Stimulated activated CD8-positive, alpha-beta memory T cell treated with anti-CD3 and anti-CD28 coated beads, Interleukin-15, amount 100 ng/mL, for 48 hours (primary cell): Measurements from ENCODE around the gene RBM47.

Experiments used
- DNase-seq, 2 donors: peaks; one replicate each; pipeline ENCODE4 v3.0.0-alpha.2; 2020; ENCODE audit warnings: low read depth in 2 of 2

Gene RBM47

GRCh38 chr4:40587351-40587750 is 42.3 kb downstream of the RBM47 start:
- no peak for DNase-seq

GRCh38 chr4:40586729-40587128 is 42.9 kb downstream of the RBM47 start:
- DNase-seq = no peak

- no peak for DNase-seq
Measured at GRCh38 chr4:40586034-40586433, 43.6 kb downstream of the RBM47 start.

- DNase-seq = no peak
Measured at GRCh38 chr4:40585201-40585799, 44.4 kb downstream of the RBM47 start.

- no peak for DNase-seq
Measured at GRCh38 chr4:40584517-40585141, 45.0 kb downstream of the RBM47 start.

GRCh38 chr4:40583850-40584439 is 45.7 kb downstream of the RBM47 start:
- no peak for DNase-seq

- DNase-seq = no peak
Measured at GRCh38 chr4:40582413-40582812, 47.3 kb downstream of the RBM47 start.

GRCh38 chr4:40581254-40582140 is 48.2 kb downstream of the RBM47 start:
- DNase-seq = no peak

GRCh38 chr4:40579983-40580382 is 49.7 kb downstream of the RBM47 start:
- DNase-seq = no peak

- no peak for DNase-seq
Measured at GRCh38 chr4:40577588-40578253, 51.9 kb downstream of the RBM47 start.

GRCh38 chr4:40576651-40577480 is 52.8 kb downstream of the RBM47 start:
- no peak for DNase-seq

- DNase-seq = no peak
Measured at GRCh38 chr4:40575846-40576245, 53.8 kb downstream of the RBM47 start.

GRCh38 chr4:40573593-40574311 is 55.9 kb downstream of the RBM47 start:
- DNase-seq = no peak

GRCh38 chr4:40572692-40573310 is 56.9 kb downstream of the RBM47 start:
- DNase-seq = no peak

- no peak for DNase-seq
Measured at GRCh38 chr4:40571208-40571607, 58.5 kb downstream of the RBM47 start.

GRCh38 chr4:40570348-40571077 is 59.2 kb downstream of the RBM47 start:
- no peak for DNase-seq

GRCh38 chr4:40564815-40565483 is 64.7 kb downstream of the RBM47 start:
- no peak for DNase-seq

GRCh38 chr4:40564004-40564403 is 65.7 kb downstream of the RBM47 start:
- DNase-seq = no peak

GRCh38 chr4:40563401-40563800 is 66.3 kb downstream of the RBM47 start:
- DNase-seq = no peak
